Testis (tissue), 2 donors: Measurements from ENCODE around the gene TBC1D4.

Source experiments
- POLR2A ChIP-seq: fragments of 450-650 bp; IDR thresholded peaks from one replicate; pipeline ENCODE4 v1.6.1; 2017; ENCODE audit warnings: antibody characterized with exemption, mild to moderate bottlenecking, moderate library complexity
- TF ChIP-seq, protein P1 (sequence below), 3 experiments: fragments of 450-650 bp in 2 of 3; fragments of 200-600 bp in 1 of 3; sonication (generic) in 1 of 3; IDR thresholded peaks; one replicate each; pipeline ENCODE4 v1.5.1; 2016 to 2019; ENCODE audit warnings: antibody characterized with exemption in 3 of 3, mild to moderate bottlenecking in 2 of 3, moderate library complexity in 1 of 3

DNA sequence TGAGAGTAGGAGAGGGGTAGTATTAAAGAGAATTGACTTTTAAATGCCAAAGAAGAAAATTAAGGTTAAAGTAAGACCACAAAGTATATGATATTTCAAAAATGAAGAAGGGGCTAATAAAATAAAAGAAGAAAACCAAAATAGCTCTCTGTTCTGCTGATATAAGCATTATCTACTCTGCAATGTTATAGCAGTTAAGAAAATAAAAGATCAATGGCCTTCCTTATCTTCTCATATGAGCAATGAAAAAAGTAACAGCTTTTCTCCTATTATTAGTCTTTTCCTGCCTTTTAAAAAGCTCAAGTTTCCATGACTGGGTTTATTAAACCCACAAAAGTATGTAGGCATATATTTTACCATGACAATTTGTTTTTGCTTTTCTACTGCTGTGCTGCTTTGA, 126.4 kb downstream of the TBC1D4 start:
- TF ChIP-seq, protein P1, sequence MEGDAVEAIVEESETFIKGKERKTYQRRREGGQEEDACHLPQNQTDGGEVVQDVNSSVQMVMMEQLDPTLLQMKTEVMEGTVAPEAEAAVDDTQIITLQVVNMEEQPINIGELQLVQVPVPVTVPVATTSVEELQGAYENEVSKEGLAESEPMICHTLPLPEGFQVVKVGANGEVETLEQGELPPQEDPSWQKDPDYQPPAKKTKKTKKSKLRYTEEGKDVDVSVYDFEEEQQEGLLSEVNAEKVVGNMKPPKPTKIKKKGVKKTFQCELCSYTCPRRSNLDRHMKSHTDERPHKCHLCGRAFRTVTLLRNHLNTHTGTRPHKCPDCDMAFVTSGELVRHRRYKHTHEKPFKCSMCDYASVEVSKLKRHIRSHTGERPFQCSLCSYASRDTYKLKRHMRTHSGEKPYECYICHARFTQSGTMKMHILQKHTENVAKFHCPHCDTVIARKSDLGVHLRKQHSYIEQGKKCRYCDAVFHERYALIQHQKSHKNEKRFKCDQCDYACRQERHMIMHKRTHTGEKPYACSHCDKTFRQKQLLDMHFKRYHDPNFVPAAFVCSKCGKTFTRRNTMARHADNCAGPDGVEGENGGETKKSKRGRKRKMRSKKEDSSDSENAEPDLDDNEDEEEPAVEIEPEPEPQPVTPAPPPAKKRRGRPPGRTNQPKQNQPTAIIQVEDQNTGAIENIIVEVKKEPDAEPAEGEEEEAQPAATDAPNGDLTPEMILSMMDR (IDR thresholded peaks at IDR 0.05), result no peak
- no peak for TF ChIP-seq POLR2A
